ENCODE measurements around the gene DIAPH2. TPM values are rescaled to one million over a fixed set of nuclear protein-coding genes. Genes with fewer than 3 reads are reported as not detected.

The DIAPH2 gene
- total and polyA plus RNA-seq, 9 of the 15 experiments (the other 6 are each of a cell fraction or from before 2014, with no cell fraction given): 0.01 to 0.18 (median 0.07) TPM; not detected in 1

GRCh38 chrX:97344724-97345123 is 660.1 kb downstream of the DIAPH2 start:
- Histone ChIP-seq H3K4me2 (ENCODE audit: insufficient read depth, low read length) (no peak overlapping the region), H3K9ac (ENCODE audit: insufficient read depth in 1 of 2, low read depth in 2 of 2, low read length in 2 of 2) (no peak overlapping the region), H3K4me3 (no peak overlapping the region), H3K79me2 (ENCODE audit: control insufficient read depth, insufficient read depth, low read length) (no peaks in the 10 kb centered on the region), H3K27ac (ENCODE audit: extremely low read depth, low read depth, low read length) (no peak overlapping the region), H3K36me3 (ENCODE audit: control insufficient read depth, insufficient read depth, low read length) (no peaks in the 10 kb centered on the region), H3K4me1 (replicated peaks in 1 of 2; ENCODE audit: control insufficient read depth in 2 of 2, insufficient read depth in 2 of 2, low read length in 2 of 2) (no peaks in the 10 kb centered on the region), H2AFZ (ENCODE audit: low read depth, low read length) (no peak overlapping the region), H3K27me3 (ENCODE audit: control insufficient read depth in 2 of 2, insufficient read depth in 2 of 2, low read length in 2 of 2) (no peaks in the 10 kb centered on the region), H3K9me3 (replicated peaks; ENCODE audit: control insufficient read depth, insufficient read depth, low read depth, low read length) (no peaks in the 10 kb centered on the region), H4K20me1 (replicated peaks; ENCODE audit: control insufficient read depth, insufficient read depth, low read length) (no peaks in the 10 kb centered on the region), H3K9me1 (ENCODE audit: control insufficient read depth, insufficient read depth, low read length) (no peaks in the 10 kb centered on the region)
- ChIA-PET CTCF (ENCODE audit: low intra/inter-chr PET ratio) (no interaction called here), POLR2A (no interaction called here)
- ATAC-seq (no peak), FAIRE-seq (no peak), DNase-seq (ENCODE audit: extremely low read depth in 1 of 4, low spot score in 3 of 4) (no peak)
- in situ Hi-C loops (cut with MboI): no loop called here
- no TSS peak for BruUV-seq (replicated peaks)
- intact Hi-C loops (cut with micrococcal nuclease): no loop called here
- 0% methylated on average over 2 of the region's 2 CpGs for WGBS (ENCODE audit: insufficient coverage, low coverage, missing lambda C conversion rate)
- no peak for TF ChIP-seq TOE1 (IDR thresholded peaks at IDR 0.05; ENCODE audit: borderline replicate concordance)
- no peak for TF ChIP-seq TOE1 (CRISPR knock-in tag; IDR thresholded peaks at IDR 0.05; ENCODE audit: borderline replicate concordance, low read depth)
- TF ChIP-seq XRCC3 (IDR thresholded peaks at IDR 0.05): no peak
- TF ChIP-seq SIRT6 (IDR thresholded peaks at IDR 0.05; ENCODE audit: low read depth, low read length): no peak
- TF ChIP-seq RBBP5 (IDR thresholded peaks at IDR 0.05; ENCODE audit: borderline replicate concordance, insufficient read depth, low read length, poor library complexity, severe bottlenecking): no peak
- TF ChIP-seq, protein P1, sequence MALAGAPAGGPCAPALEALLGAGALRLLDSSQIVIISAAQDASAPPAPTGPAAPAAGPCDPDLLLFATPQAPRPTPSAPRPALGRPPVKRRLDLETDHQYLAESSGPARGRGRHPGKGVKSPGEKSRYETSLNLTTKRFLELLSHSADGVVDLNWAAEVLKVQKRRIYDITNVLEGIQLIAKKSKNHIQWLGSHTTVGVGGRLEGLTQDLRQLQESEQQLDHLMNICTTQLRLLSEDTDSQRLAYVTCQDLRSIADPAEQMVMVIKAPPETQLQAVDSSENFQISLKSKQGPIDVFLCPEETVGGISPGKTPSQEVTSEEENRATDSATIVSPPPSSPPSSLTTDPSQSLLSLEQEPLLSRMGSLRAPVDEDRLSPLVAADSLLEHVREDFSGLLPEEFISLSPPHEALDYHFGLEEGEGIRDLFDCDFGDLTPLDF (CRISPR knock-in tag; IDR thresholded peaks at IDR 0.05): no peak
- TF ChIP-seq SRSF3 (IDR thresholded peaks at IDR 0.05; ENCODE audit: insufficient read depth, low read length): no peak
- TF ChIP-seq ZNF561 (CRISPR knock-in tag; conservative IDR thresholded peaks at IDR 0.05): no peak
- TF ChIP-seq MYC (IDR thresholded peaks at IDR 0.05; ENCODE audit: low read depth, low read length): no peak
- TF ChIP-seq MYC (CRISPR knock-in tag; IDR thresholded peaks at IDR 0.05; ENCODE audit: borderline replicate concordance, low read depth): no peak
- TF ChIP-seq ZNF407 (IDR thresholded peaks at IDR 0.05; ENCODE audit: low read depth): no peak
- no peak for TF ChIP-seq ZNF707 (CRISPR knock-in tag; conservative IDR thresholded peaks at IDR 0.05)
- TF ChIP-seq MYNN (IDR thresholded peaks at IDR 0.05): no peak
- TF ChIP-seq MYNN (CRISPR knock-in tag; IDR thresholded peaks at IDR 0.05): no peak
- TF ChIP-seq ZNF507 (tag; conservative IDR thresholded peaks at IDR 0.05): no peak
